ENCODE data around the gene SUSD3. TPM values are rescaled to one million over a fixed set of nuclear protein-coding genes. Genes with fewer than 3 reads are reported as not detected.

The SUSD3 gene
- total RNA-seq, 1 experiment from 2014 or later: 5.0 TPM

- no TSS peak for BruUV-seq (replicated peaks)
- no peak for TF ChIP-seq CTCF (IDR thresholded peaks at IDR 0.05)
- TF ChIP-seq POLR2AphosphoS5 (IDR thresholded peaks at IDR 0.05; ENCODE audit: low read depth, low read length): no peak
- TF ChIP-seq REST (IDR thresholded peaks at IDR 0.05; ENCODE audit: insufficient read depth in 1 of 2, low read depth in 2 of 2, low read length in 1 of 2): no peak
- TF ChIP-seq SIN3A (IDR thresholded peaks at IDR 0.05; ENCODE audit: borderline replicate concordance, insufficient read depth, low read depth, low read length): no peak
- no peak for TF ChIP-seq TCF7L2 (IDR thresholded peaks at IDR 0.05; ENCODE audit: low read depth, low read length)
- in situ Hi-C loops (cut with HindIII; ENCODE audit: low pct_unique_long_range_greater_than_20kb, low sequenced_read_pairs) (no loop called here), intact Hi-C loops (cut with micrococcal nuclease; ENCODE audit: unreplicated experiment) (no loop called here)
- ATAC-seq: no peak
- Histone ChIP-seq H3K4me3 (ENCODE audit: low read depth in 2 of 2, low read length in 2 of 2) (no peak overlapping the region), H3K36me3 (ENCODE audit: control insufficient read depth, insufficient read depth, low read length) (no peaks in the 10 kb centered on the region; the same call in 1 of the 2 replicates), H3K27ac (ENCODE audit: low read length) (no peak overlapping the region), H3K9me3 (ENCODE audit: control insufficient read depth, insufficient read depth, low read depth, low read length) (no peaks in the 10 kb centered on the region), H3K4me1 (ENCODE audit: control insufficient read depth, insufficient read depth, low read length) (peaks cover 15% of the 10 kb centered on the region), H3K27me3 (ENCODE audit: control insufficient read depth, insufficient read depth, low read length) (no peaks in the 10 kb centered on the region)
- no peak for DNase-seq (ENCODE audit: low read depth, low spot score)
- CTCF ChIA-PET: no interaction called here
- POLR2A ChIA-PET: no interaction called here
Measured at GRCh38 chr9:93129286-93129685, 70.8 kb downstream of the SUSD3 start.

- Histone ChIP-seq H3K4me1 (ENCODE audit: control insufficient read depth, insufficient read depth, low read length) (peaks cover 19% of the 10 kb centered on the region), H3K27ac (ENCODE audit: low read length) (no peak overlapping the region), H3K9me3 (ENCODE audit: control insufficient read depth, insufficient read depth, low read depth, low read length) (no peaks in the 10 kb centered on the region), H3K27me3 (ENCODE audit: control insufficient read depth, insufficient read depth, low read length) (no peaks in the 10 kb centered on the region), H3K4me3 (ENCODE audit: low read depth in 2 of 2, low read length in 2 of 2) (no peak overlapping the region), H3K36me3 (ENCODE audit: control insufficient read depth, insufficient read depth, low read length) (no peaks in the 10 kb centered on the region; the same call in 1 of the 2 replicates)
- no TSS peak for BruUV-seq (replicated peaks)
- DNase-seq (ENCODE audit: low read depth, low spot score) (no peak), ATAC-seq (no peak)
- CTCF ChIA-PET: no interaction called here
- no peak for TF ChIP-seq CTCF (IDR thresholded peaks at IDR 0.05)
- no peak for TF ChIP-seq POLR2AphosphoS5 (IDR thresholded peaks at IDR 0.05; ENCODE audit: low read depth, low read length)
- no peak for TF ChIP-seq REST (IDR thresholded peaks at IDR 0.05; ENCODE audit: insufficient read depth in 1 of 2, low read depth in 2 of 2, low read length in 1 of 2)
- no peak for TF ChIP-seq SIN3A (IDR thresholded peaks at IDR 0.05; ENCODE audit: borderline replicate concordance, insufficient read depth, low read depth, low read length)
- TF ChIP-seq TCF7L2 (IDR thresholded peaks at IDR 0.05; ENCODE audit: low read depth, low read length): no peak
- intact Hi-C loops (cut with micrococcal nuclease; ENCODE audit: unreplicated experiment) (no loop called here), in situ Hi-C loops (cut with HindIII; ENCODE audit: low pct_unique_long_range_greater_than_20kb, low sequenced_read_pairs) (no loop called here)
- POLR2A ChIA-PET: no interaction called here
Measured at GRCh38 chr9:93129691-93130500, 71.4 kb downstream of the SUSD3 start.
